ENCODE measurements around the gene MED12L.
"Not testable (repeated sequence)": the region's sequence is repeated elsewhere in the genome, so short reads cannot be mapped to it uniquely, and the experiment has no call there.

MED12L gene

GRCh38 chr3:151214459-151214858 is 129.0 kb downstream of the MED12L start:
- DNase-seq (ENCODE audit: low spot score): no peak

DNA sequence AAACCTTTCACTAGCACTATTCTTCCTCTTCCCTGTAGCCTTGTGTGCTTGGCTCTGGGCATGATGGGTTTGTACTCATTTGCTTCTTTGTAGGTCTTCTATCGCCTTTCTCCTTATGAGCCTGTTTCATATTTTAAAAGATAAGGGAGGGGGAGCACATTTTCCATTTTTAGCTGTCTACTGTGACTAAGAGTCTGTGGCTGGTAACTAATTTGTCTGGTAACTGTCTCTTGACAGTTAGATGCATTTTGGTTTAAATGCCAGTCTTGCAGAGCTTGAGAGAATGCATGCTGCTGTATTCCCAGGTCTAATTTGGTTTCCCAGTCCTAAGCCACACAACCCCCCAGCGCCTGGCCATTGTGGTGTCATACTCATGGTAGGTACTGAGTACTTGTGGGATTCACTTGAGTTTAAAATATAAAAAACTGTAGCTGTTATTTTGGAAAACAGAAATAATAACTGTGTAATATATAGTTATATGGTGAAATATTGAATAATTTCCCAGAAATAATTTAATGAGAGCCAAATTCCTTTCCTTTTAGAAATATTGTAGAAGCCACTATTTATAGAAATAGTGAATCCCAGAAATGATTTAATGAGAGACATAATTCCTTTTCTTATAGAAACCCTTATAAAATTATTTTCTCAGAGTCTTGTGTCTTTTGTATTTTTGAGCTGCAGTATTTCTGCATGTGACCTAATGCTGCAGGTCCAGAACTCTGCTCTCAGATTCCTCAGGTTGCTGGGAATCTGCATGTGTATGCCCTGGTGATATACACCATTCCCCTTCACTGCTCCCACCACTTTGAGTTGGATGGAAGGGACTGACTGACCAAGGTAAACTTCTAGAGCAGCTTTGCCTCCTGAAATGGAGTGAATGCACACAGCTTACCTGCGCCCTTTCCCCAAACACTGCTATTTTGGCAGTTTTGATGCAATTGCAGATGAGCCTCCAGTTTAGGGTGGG is 131.5 kb downstream of the MED12L start:
- DNase-seq (ENCODE audit: low spot score): no peak

GRCh38 chr3:151218136-151218535 is 132.7 kb downstream of the MED12L start:
- DNase-seq (ENCODE audit: low spot score): no peak

DNA sequence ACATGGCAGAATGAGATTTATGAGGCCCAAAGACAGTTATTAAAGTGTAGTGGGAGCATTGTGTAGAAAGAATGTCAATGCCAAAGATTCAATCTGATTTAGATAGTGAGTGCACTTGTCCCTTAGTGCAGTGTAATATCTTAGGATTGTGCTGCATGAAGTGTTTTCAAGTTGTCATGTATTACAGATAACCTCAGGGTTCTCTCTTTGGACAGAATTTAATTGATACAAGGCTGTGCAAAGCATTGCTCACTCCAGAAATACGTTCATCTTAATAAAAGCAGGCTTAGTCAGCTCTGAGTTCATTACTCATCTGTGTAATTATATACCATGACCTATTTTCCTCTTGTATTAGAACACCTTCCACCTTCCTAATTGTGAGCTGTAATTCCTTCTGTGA is 133.6 kb downstream of the MED12L start:
- DNase-seq (ENCODE audit: low spot score): peak; percentile 48

GRCh38 chr3:151224268-151224866 is 138.9 kb downstream of the MED12L start:
- no peak for DNase-seq (ENCODE audit: low spot score)

DNA sequence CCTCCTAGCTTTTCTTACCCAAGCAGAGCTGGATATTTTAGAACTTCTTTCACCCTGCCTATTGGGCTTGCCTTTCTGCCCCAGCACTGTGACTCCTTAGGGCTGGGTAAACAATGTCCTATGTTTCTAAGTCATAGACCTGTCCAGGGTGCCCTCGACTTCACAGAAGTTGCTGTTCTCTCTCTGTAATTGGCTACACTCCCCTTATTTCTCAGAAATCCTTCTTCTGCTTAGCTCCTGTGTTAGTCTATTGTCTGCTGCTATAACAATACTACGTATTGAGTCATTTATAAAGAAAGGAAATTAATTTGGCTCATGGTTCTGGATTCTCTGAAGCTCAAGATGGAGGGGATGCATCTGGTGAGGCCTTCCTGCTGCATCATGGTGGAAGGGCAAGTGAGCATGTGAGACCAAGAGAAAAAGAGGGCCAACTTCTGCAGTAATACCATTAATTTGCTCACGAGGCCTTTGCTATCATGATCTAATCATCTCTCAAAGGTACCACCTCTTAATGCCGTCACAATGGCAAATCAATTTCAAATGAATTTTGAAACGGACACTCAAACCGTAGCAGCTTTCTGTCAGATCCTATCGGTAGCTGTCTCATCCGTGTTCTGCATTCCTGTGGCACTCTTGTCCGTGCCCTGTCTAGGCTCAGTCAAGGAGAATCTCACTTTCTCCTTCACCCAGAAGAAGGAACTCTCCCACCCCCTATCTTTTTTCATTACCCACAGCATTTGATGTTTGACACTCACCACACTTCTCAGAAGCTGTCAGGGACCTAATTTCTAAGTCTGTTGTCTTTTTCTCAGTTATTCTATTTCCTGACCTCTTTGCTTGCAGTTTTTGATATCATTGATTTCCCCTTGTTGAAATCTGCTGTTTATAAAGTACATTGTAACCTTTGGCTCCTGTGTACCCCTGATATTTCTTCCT is 139.8 kb downstream of the MED12L start:
- no peak for DNase-seq (ENCODE audit: low spot score)

GRCh38 chr3:151226088-151226563 is 140.7 kb downstream of the MED12L start:
- peak; percentile 24 for DNase-seq (ENCODE audit: low spot score)

- DNase-seq (ENCODE audit: low spot score): no peak
Measured at GRCh38 chr3:151226825-151227224, 141.4 kb downstream of the MED12L start.

DNA sequence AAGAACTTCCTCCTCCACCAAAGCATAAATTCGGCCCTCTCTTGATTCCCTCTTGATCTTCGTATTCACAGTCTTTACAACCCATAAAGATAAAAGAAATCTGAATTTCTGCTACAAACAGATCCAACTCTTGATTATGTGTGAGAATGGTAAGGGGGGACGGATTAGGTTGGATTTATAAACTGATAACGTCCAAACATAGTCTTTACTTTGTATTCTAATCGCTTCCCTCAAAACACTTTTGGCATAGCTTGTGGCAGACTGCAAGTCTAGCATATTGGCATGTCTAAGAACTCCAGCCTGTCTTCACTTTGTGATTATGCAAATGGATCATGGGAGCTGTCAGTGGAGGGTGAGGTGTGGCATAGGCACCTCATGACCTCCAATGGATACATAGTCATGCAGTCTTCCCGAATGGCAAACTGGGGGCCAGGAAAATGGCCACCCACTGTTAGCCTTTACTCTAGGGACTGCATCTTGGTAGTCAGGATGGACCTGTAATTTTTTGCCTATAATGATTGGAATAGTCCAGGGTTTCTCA is 141.9 kb downstream of the MED12L start:
- DNase-seq (ENCODE audit: low spot score): no peak

GRCh38 chr3:151227807-151228665 is 142.6 kb downstream of the MED12L start:
- peak; percentile 90 for DNase-seq (ENCODE audit: low spot score)

DNA sequence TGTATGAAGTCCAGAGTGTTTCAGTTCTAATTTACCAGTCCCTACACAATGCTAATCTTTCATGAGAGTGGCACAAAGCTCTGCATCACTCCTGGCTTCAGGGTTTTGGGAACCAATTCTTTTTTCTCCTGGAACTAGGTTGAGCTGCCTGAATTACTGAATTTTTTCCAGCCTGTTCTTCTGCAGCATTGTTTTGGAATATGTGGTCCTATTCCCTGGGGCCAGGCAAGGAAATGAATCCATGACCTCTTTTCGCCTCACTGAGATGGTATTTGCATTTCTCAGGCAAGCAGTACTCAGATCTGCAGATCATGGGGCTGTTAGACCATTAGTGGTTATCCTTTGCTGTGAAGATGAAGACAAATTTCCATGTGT is 143.2 kb downstream of the MED12L start:
- DNase-seq (ENCODE audit: low spot score): peak; percentile 79

DNA sequence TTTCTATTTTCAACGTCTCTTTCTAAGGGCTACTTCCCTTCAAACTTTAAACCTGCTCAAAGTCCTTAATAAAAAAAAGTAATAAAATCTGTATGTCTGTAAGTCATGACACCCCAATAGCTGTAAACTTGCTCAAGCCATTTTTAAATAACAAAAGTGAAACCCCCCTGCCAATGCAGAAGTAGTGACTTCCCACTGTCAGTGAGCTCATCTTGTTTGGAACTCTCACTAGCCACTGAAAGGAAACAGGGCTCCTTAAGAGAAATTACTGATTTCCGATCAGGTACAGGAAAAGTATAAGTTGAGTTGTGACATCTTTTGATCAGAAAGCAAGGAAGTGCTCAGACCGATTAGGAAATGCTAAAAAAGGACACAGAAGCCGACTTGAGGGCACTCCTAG is 145.2 kb downstream of the MED12L start:
- no peak for DNase-seq (ENCODE audit: low spot score)

- not testable (repeated sequence) for DNase-seq (ENCODE audit: low spot score)
Measured at GRCh38 chr3:151232403-151232802, 146.9 kb downstream of the MED12L start.

DNA sequence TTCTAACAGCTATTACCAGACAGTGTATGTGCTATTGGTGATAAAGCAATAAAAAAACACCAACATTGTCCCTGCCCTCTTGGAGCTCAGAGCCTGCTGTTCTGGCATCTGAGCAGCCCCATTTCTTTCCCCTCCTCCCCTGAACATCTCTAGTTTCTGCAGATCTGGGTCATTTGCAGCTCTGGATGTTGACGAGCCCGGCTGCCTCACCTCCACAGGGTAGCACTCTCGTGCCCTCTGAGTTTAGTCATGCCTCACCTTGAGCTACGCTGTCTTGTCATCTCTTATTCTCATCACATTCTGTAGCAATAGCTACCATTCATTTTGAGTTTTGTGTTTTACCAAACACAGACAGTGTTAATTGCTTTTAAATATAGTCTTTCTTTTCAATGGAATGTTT is 147.5 kb downstream of the MED12L start:
- no peak for DNase-seq (ENCODE audit: low spot score)

GRCh38 chr3:151234825-151235224 is 149.4 kb downstream of the MED12L start:
- DNase-seq (ENCODE audit: low spot score): no peak

GRCh38 chr3:151236316-151236715 is 150.9 kb downstream of the MED12L start:
- DNase-seq (ENCODE audit: low spot score): no peak

DNA sequence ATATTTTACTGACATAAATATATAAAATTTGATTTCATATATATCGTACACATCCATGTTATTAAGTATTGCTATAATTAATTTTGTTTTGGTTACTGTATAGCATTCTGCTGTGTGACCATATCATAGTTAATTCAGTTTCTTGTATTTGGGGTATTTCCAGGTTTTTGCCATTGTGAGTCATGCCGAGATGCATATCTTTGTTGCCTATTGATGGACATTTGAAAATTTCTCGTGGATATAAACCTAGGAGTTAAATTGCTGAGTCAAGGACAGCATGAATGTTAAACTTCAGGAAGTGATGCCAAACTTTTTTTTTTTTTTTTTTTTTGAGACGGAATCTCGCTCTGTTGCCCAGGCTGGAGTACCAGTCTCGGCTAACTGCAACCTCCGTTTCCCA is 151.3 kb downstream of the MED12L start:
- DNase-seq (ENCODE audit: low spot score): no peak

DNA sequence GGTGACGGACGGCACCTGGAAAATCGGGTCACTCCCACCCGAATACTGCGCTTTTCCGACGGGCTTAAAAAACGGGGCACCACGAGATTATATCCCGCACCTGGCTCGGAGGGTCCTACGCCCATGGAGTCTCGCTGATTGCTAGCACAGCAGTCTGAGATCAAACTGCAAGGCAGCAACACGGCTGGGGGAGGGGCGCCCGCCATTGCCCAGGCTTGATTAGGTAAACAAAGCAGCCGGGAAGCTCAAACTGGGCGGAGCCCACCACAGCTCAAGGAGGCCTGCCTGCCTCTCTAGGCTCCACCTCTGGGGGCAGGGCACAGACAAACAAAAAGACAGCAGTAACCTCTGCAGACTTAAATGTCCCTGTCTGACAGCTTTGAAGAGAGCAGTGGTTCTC is 156.5 kb downstream of the MED12L start:
- not testable (repeated sequence) for DNase-seq (ENCODE audit: low spot score)

GRCh38 chr3:151248772-151249337 is 163.4 kb downstream of the MED12L start:
- DNase-seq (ENCODE audit: low spot score): no peak

- no peak for DNase-seq (ENCODE audit: low spot score)
Measured at GRCh38 chr3:151256749-151257148, 171.3 kb downstream of the MED12L start.

DNA sequence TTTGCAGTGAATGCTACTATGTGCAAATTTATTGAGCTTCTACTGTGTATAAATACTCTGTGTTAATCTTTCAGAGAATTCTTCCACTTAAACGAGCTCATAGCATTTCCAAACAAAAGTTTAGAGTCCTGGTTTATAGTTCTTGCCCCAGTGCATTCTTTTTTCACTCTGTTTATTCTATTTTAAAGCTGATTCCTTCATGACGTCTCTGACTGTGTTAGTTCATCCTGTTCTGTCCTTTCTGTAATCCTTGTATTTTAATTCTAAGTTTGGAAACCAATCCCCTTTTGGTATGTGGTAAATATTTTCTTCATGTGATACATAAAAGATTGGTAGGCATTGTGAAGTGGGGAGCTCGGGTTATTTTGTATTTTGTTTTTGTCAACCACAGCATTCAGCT is 174.2 kb downstream of the MED12L start:
- DNase-seq (ENCODE audit: low spot score): no peak
